Panc1 (cell line): ENCODE results near the gene GFY. TPM values are rescaled to one million over a fixed set of nuclear protein-coding genes. Genes with fewer than 3 reads are reported as not detected.

Source experiments
- ATAC-seq: fragments of 200-7000 bp; cut with Tn5 transposase; 2 replicates; pipeline ENCODE4 v1.9.1; 2020; ENCODE audit warnings: mild to moderate bottlenecking, moderate library complexity
- BruUV-seq: library from RNA; stranded (reverse); fragments of 400-500 nt; replicated peaks from 2 replicates; lab custom pipeline; 2021; lab: Mats Ljungman, UMichigan
- CTCF ChIA-PET: fragments of 300-600 bp; sonication (Branson Sonifier 250); formaldehyde crosslinking; loops from one replicate; lab custom pipeline; 2022; ENCODE audit warnings: antibody characterized with exemption; lab: Charles Lee
- POLR2A ChIA-PET: fragments of 300-600 bp; sonication (Branson Sonifier 250); formaldehyde crosslinking; loops from one replicate; lab custom pipeline; 2022; ENCODE audit warnings: antibody characterized with exemption; lab: Charles Lee
- DNase-seq: peaks from one replicate; pipeline ENCODE4 v3.0.0-alpha.2; 2010; ENCODE audit warnings: low read depth, low spot score
- H3K27ac ChIP-seq: 2 replicates; pipeline ENCODE4 v1.5.1; 2011; ENCODE audit warnings: mild to moderate bottlenecking, low read length, inconsistent platforms
- H3K27me3 ChIP-seq: fragments of 200-500 bp; sonication (Bioruptor generic); 2 replicates; pipeline ENCODE4 v1.6.0; 2014; ENCODE audit warnings: low read length, inconsistent platforms; ENCODE audit not compliant: control insufficient read depth, insufficient read depth
- H3K36me3 ChIP-seq: fragments of 200-500 bp; sonication (Bioruptor generic); 2 replicates; pipeline ENCODE4 v1.5.1; 2014; ENCODE audit warnings: inconsistent platforms, mild to moderate bottlenecking, low read length, moderate library complexity; ENCODE audit not compliant: control insufficient read depth, insufficient read depth
- H3K4me1 ChIP-seq: 2 replicates; pipeline ENCODE4 v1.5.1; 2011; ENCODE audit warnings: inconsistent platforms, mild to moderate bottlenecking, low read length, moderate library complexity; ENCODE audit not compliant: control insufficient read depth, insufficient read depth
- H3K4me3 ChIP-seq, 2 experiments: 2 replicates each; pipeline ENCODE4 v1.5.1; 2011 to 2012; ENCODE audit warnings: low read depth in 2 of 2, low read length in 2 of 2, mild to moderate bottlenecking in 2 of 2, inconsistent platforms in 1 of 2, moderate library complexity in 1 of 2
- H3K9me3 ChIP-seq: fragments of 200-500 bp; sonication (Bioruptor generic); 2 replicates; pipeline ENCODE4 v1.5.1; 2014; ENCODE audit warnings: low read depth, mild to moderate bottlenecking, inconsistent platforms, low read length, moderate library complexity; ENCODE audit not compliant: control insufficient read depth, insufficient read depth
- POLR2AphosphoS5 ChIP-seq: IDR thresholded peaks from 2 replicates; pipeline ENCODE4 v1.6.1; 2012; ENCODE audit warnings: mild to moderate bottlenecking, low read depth, low read length, moderate library complexity
- SIN3A ChIP-seq: IDR thresholded peaks from 2 replicates; pipeline ENCODE4 v1.6.1; 2012; ENCODE audit warnings: low read depth, mild to moderate bottlenecking, low read length, moderate library complexity, borderline replicate concordance; ENCODE audit not compliant: insufficient read depth
- TCF7L2 ChIP-seq: IDR thresholded peaks from 2 replicates; pipeline ENCODE4 v1.6.1; 2011; ENCODE audit warnings: mild to moderate bottlenecking, low read depth, low read length, inconsistent platforms
- in situ Hi-C: cut with HindIII; loops from 2 replicates; pipeline ENCODE4 v1.10.0; 2016; ENCODE audit warnings: low sequenced_read_pairs, low pct_unique_long_range_greater_than_20kb
- intact Hi-C: fragments of 100-400 bp; cut with micrococcal nuclease; formaldehyde crosslinking; loops from one replicate; pipeline ENCODE4 v1.10.0; 2022; ENCODE audit not compliant: unreplicated experiment
- total RNA-seq: library from RNA; stranded (reverse); gene quantifications from one replicate; pipeline ENCODE4 v1.2.1, GENCODE V29; 2021; ENCODE audit not compliant: unreplicated experiment
- TF ChIP-seq, protein P1 (sequence below): fragments of 450-650 bp; IDR thresholded peaks from 2 replicates; pipeline ENCODE4 v1.5.1; 2017; ENCODE audit warnings: mild to moderate bottlenecking
- TF ChIP-seq, protein P2 (sequence below), 2 experiments: IDR thresholded peaks; 2 replicates each; pipeline ENCODE4 v1.6.1; 2011 to 2012; ENCODE audit warnings: low read depth in 2 of 2, control low read depth in 1 of 2, low read length in 1 of 2, mild to moderate bottlenecking in 1 of 2, moderate library complexity in 1 of 2; ENCODE audit not compliant: insufficient read depth in 1 of 2

Gene GFY
- total RNA-seq, 1 experiment from 2014 or later = not detected

DNA sequence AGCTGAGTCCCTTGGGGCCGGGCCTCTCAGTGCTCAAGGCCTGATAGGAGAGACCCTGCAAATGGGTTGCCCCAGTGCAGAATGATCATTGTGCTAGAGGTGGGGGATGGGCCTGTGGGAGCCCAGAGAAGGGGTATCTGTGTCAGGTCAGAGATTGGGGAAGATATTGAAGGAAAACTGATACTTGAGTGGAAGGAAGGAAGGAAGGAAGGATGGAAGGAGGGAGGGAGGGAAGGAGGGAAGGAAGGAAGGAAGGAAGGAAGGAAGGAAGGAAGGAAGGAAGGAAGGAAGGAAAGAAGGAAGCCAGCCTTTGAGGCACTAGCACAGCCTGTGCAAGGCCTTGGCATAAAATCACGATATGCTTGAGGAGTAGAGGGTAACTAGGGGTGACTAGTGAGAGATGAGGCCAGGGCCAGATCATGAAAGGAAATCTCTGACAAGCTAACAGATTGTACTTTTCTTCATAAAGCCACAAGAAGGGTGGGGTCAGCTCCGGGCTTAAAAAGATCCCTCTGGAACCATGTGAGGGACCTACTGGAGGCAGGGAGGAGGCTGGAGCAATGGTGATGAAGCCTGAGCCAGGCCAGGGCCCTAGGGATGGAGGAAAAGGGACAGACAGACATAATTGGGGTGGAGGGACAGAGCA is 13.4 kb upstream of the GFY start:
- Histone ChIP-seq H3K36me3 (no peaks in the 10 kb centered on the region), H3K27me3 (no peaks in the 10 kb centered on the region), H3K27ac (no peak overlapping the region), H3K4me3 (no peak overlapping the region), H3K4me1 (no peaks in the 10 kb centered on the region), H3K9me3 (no peaks in the 10 kb centered on the region)
- intact Hi-C loops = no loop called here
- ATAC-seq (no peak), DNase-seq (no peak)
- in situ Hi-C loops = no loop called here
- CTCF ChIA-PET = no interaction called here
- POLR2A ChIA-PET = no interaction called here
- TF ChIP-seq TCF7L2 = no peak
- TF ChIP-seq POLR2AphosphoS5 = no peak
- TF ChIP-seq, protein P1, sequence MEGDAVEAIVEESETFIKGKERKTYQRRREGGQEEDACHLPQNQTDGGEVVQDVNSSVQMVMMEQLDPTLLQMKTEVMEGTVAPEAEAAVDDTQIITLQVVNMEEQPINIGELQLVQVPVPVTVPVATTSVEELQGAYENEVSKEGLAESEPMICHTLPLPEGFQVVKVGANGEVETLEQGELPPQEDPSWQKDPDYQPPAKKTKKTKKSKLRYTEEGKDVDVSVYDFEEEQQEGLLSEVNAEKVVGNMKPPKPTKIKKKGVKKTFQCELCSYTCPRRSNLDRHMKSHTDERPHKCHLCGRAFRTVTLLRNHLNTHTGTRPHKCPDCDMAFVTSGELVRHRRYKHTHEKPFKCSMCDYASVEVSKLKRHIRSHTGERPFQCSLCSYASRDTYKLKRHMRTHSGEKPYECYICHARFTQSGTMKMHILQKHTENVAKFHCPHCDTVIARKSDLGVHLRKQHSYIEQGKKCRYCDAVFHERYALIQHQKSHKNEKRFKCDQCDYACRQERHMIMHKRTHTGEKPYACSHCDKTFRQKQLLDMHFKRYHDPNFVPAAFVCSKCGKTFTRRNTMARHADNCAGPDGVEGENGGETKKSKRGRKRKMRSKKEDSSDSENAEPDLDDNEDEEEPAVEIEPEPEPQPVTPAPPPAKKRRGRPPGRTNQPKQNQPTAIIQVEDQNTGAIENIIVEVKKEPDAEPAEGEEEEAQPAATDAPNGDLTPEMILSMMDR = no peak
- TF ChIP-seq, protein P2, sequence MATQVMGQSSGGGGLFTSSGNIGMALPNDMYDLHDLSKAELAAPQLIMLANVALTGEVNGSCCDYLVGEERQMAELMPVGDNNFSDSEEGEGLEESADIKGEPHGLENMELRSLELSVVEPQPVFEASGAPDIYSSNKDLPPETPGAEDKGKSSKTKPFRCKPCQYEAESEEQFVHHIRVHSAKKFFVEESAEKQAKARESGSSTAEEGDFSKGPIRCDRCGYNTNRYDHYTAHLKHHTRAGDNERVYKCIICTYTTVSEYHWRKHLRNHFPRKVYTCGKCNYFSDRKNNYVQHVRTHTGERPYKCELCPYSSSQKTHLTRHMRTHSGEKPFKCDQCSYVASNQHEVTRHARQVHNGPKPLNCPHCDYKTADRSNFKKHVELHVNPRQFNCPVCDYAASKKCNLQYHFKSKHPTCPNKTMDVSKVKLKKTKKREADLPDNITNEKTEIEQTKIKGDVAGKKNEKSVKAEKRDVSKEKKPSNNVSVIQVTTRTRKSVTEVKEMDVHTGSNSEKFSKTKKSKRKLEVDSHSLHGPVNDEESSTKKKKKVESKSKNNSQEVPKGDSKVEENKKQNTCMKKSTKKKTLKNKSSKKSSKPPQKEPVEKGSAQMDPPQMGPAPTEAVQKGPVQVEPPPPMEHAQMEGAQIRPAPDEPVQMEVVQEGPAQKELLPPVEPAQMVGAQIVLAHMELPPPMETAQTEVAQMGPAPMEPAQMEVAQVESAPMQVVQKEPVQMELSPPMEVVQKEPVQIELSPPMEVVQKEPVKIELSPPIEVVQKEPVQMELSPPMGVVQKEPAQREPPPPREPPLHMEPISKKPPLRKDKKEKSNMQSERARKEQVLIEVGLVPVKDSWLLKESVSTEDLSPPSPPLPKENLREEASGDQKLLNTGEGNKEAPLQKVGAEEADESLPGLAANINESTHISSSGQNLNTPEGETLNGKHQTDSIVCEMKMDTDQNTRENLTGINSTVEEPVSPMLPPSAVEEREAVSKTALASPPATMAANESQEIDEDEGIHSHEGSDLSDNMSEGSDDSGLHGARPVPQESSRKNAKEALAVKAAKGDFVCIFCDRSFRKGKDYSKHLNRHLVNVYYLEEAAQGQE (IDR thresholded peaks at IDR 0.05; ENCODE audit: insufficient read depth in 1 of 2, low read depth in 2 of 2, low read length in 1 of 2) = no peak
- TF ChIP-seq SIN3A = no peak
- no TSS peak for BruUV-seq

DNA sequence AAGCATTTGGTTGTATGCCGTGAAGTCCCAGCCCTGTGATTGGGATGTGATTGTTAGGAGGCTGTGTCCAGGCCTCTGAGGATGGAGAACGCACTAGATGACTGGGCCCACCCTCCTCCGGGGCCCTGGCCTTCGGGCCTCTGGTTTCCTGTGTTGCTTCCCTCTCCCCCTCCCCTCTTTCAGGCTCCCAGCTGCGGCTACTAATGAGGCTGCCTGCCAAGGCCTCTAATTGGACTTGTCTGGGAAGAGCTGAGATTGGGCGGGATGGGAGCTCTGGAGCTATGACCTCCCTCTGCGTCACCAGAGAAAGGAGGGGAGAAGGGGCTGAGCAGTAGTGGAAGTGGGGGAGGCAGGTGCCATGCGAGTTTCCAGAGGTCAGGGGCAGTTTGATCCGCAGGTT is 11.8 kb upstream of the GFY start:
- BruUV-seq = no TSS peak
- POLR2A ChIA-PET = no interaction called here

More for the DNA sequence above, 11.8 kb upstream of the GFY start:
- intact Hi-C loops (no loop called here), in situ Hi-C loops (no loop called here)
- H3K27me3 ChIP-seq = no peaks in the 10 kb centered on the region
- H3K9me3 ChIP-seq = no peaks in the 10 kb centered on the region
- CTCF ChIA-PET = no interaction called here
- no peaks in the 10 kb centered on the region for H3K36me3 ChIP-seq
- TF ChIP-seq, protein P1 = no peak
- TF ChIP-seq SIN3A = no peak
- no peak for TF ChIP-seq POLR2AphosphoS5
- TF ChIP-seq, protein P2 (IDR thresholded peaks at IDR 0.05; ENCODE audit: insufficient read depth in 1 of 2, low read depth in 2 of 2, low read length in 1 of 2) = no peak
- no peak for TF ChIP-seq TCF7L2
- DNase-seq = no peak
- H3K4me3 ChIP-seq = no peak overlapping the region
- no peak for ATAC-seq
- no peak overlapping the region for H3K27ac ChIP-seq
- H3K4me1 ChIP-seq = no peaks in the 10 kb centered on the region
